Left hindlimb (tissue), 1 donor: ENCODE data around the gene RBFOX2.
"Not testable (repeated sequence)": the region's sequence is repeated elsewhere in the genome, so short reads cannot be mapped to it uniquely, and the experiment has no call there.

Source experiments
- DNase-seq: peaks from one replicate; pipeline ENCODE4 v3.0.0-alpha.2; 2018

Gene RBFOX2

GRCh38 chr22:35806668-35807067, 222.0 kb downstream of the RBFOX2 start:
- DNase-seq = not testable (repeated sequence)

- DNase-seq = no peak
Measured at GRCh38 chr22:35805466-35805865, 223.2 kb downstream of the RBFOX2 start.

DNA sequence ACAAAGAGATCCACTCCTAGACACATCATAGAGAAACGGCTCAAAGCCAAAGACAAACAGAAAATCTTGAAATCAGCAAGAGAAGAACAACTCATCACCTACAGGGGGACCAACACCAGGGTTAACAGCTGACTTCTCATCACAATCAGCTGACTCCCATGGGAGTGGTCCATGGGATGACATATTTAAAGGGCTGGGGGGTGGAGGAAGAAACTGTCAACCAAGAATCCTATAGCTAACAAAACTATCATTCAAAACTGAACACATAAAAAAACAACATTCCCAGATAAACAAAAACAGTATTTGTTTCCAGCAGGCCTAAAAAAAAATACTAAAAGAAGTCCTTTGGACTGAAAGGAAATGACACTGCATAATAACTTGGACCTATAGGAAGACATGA, 224.2 kb downstream of the RBFOX2 start:
- DNase-seq = no peak

DNA sequence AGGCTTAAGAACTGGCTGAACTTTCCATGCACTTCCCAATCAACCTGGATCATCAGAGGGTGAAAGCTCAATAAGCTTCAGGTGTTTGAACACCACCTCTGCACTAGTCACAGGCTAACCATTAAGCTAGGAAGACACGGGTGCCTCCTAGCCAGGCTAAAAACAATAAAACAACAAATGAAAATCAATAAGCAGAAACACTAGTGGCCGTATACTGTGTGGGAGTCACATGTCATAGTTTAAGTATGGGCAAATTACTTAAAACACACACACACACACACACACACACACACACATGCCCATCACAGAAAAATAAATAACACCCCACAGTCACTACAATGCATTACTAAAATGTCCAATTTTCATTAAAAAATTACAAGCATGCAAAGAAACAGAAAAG, 225.7 kb downstream of the RBFOX2 start:
- DNase-seq = no peak

DNA sequence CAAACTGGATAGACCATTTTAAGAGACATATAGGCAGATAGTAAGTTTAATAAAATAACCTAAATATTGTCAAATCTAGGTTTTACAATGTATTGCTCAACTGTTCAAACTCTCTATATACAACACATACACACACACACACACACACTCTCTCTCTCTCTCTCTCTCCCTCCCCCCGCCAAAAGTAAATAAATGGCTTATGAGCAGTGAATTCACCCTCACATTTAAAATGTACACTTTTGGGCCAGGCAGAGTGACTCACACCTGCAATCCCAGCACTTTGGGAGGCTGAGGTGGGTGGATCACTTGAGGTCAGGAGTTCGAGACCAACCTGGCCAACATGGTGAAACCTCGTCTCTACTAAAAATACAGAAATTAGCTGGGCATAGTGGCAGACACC, 227.3 kb downstream of the RBFOX2 start:
- DNase-seq = not testable (repeated sequence)

GRCh38 chr22:35799150-35799549, 229.5 kb downstream of the RBFOX2 start:
- no peak for DNase-seq

DNA sequence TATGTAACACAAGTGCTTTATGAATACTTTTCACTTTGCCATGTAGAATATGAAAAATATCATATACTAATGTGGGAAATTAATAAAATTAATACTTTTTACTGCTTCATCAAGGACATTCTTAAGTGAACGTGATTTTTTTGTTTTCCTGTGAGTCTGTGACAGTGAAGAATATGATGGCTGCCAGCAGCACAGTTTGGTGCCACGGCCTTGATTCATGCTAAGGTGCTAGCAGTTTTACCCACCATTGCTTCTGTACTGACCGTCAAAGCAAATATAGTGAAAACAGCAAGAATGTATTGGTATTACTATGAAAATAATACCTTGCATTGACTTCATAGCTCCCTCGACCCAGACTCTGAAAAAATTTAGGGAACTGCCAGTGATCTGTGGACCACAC, 231.2 kb downstream of the RBFOX2 start:
- DNase-seq = no peak

- DNase-seq = no peak
Measured at GRCh38 chr22:35795476-35795875, 233.1 kb downstream of the RBFOX2 start.

GRCh38 chr22:35792506-35792905, 236.1 kb downstream of the RBFOX2 start:
- no peak for DNase-seq

DNA sequence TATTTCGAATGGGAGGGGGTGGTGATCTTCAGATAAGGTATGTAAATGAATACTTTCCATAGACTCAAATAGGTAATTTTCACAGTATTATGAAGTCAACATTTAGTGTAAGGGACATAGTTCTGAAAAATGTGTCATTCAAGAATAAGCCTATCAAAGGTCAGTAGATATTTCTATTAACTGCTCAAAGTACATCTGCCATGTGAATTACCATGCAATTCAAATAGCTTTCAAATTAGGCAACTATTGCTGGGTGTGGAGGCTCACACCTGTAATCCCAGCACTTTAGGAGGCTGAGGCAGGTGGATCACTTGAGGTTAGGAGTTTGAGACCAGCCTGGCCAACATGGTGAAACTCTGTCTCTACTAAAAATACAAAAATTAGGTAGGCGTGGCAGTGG, 236.8 kb downstream of the RBFOX2 start:
- DNase-seq = not testable (repeated sequence)

DNA sequence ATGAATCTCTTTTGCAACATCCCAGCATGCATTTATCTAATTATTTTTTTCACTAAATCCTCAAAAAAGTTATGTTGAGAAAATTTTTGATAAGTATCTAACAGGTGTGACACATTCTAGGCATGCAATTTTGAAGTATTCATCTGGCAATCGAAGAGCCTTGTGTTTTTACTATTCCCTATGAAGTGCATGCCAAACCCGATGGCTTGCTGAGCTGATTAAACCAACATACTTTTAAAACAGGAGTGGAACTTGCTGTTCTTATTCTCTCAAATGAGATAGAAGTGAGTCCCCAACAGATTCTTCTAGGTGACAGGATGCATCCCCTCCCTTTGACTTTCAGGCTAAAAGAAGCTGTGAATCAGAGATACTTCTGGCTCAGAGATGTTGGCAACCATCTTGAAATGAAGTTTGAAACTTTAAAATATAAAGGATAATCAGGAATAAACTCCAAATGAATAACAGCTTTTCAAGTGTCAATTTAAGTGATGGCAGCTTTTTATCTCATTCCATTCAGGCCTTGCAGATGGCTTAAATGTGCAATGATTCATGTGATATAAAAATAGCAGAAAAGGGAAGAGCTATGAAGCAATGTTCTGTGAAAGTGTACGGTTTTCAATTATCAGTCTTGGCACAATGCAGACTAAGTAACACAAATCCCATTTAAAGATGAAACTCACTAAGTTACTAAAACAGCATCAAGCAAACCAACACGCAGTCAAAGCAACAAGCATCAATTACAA, 243.3 kb downstream of the RBFOX2 start:
- no peak for DNase-seq

- no peak for DNase-seq
Measured at GRCh38 chr22:35784633-35785032, 244.0 kb downstream of the RBFOX2 start.

DNA sequence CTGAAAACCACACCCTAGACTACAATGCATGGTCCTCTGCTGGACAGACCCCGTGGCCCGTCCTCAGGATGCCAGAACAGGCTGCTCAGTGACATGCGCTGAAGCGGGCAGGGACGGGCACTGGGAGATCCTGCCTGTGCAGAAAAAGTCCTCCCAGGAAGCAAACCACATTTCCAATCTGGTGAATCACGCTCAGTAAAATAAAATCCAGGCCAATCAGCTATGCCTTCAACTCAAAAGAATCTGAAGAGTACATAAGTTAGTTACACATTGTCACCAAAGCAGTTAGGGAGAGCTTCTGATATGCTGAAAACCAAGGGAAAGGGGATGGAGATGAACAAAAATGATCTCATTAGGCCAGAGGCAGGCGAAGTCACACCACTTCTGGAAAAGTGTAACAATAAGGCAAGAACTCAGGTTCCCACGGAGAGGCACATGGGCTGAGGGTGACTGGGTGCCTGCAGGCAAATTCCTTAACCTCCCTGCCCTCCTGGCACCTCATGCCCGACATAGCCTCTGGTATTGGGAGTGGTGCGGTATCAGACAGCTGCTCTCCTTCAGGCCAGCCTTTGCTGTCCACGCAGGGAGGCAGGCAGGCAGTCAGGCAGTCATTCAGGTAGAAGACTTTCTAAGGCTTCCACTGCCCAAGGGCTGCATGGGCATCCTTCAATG, 244.5 kb downstream of the RBFOX2 start:
- no peak for DNase-seq

DNA sequence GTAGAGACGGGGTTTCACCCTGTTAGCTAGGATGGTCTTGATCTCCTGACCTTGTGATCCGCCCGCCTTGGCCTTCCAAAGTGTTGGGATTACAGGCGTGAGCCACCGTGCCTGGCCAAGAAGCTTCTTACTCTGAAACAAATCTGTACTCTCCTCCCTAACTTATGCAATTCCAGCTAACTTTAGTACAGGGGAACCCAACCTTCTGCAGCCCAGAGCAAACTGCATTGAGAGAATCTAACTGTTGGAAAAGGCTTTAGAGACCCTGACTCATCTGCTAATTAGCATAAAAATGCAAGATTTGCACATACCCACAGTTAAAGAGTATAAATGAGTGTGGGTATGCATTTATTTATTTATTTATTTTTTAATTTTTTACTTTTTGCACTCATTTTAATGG, 246.1 kb downstream of the RBFOX2 start:
- DNase-seq = no peak

- DNase-seq = no peak
Measured at GRCh38 chr22:35781898-35782297, 246.7 kb downstream of the RBFOX2 start.

GRCh38 chr22:35777335-35777975, 251.2 kb downstream of the RBFOX2 start:
- DNase-seq = no peak

DNA sequence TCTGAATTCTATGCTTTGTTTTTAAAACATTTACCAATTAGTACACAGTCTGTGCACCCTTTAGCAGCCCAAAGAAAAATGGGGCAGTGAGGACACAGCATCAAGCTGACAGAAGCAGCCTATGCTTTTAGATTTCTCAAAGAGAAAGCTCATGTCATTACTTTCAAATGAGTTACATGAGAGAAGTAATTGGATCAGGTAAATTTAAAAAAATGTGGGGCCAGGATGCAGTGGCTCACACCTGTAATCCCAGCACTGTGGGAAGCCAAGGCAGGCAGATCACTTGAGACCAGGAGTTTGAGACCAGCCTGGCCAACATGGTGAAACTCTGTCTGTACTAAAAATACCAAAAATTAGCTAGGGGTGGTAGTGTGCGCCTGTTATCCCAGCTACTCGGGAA, 253.3 kb downstream of the RBFOX2 start:
- no peak for DNase-seq

GRCh38 chr22:35769974-35770373, 258.6 kb downstream of the RBFOX2 start:
- no peak for DNase-seq

GRCh38 chr22:35766654-35767580, 261.7 kb downstream of the RBFOX2 start:
- no peak for DNase-seq

DNA sequence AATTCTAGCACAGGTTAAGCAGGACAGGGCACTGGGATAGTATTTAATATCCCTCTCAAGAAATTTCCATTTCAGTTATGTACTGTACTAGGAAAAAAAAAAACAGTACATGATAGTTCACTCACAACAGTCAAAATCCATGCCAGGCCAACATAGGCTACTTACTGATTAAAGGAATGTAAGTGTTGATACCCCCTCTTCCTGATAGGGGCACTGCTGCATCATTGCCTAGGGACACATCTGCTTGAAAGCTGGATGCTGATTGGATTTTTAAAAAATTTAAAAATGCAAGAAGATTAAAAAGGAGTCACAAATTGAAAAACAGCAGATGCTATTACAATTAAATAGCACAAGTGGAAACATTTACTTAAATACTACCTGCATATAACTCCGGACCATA, 267.6 kb downstream of the RBFOX2 start:
- DNase-seq = no peak

DNA sequence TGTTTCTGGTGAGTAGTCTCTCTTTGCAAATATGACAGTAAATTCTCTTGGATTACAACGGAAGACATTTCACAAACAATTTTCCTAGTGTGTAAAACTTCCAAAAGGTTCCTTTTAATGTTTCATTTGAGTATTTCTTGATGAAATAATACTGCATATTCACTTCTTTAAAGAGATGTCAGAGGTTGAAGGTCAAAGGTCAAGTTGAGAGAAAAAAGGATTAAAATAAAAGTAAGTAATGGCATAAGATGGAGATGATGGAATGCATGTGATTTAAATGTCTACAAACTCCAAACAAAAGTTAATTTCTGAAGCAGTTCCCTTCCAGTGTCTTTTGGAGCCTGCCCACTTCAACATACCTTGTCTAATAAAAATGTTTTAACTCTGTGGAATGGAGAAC, 270.2 kb downstream of the RBFOX2 start:
- DNase-seq = no peak

GRCh38 chr22:35756722-35757121, 271.9 kb downstream of the RBFOX2 start:
- DNase-seq = no peak

DNA sequence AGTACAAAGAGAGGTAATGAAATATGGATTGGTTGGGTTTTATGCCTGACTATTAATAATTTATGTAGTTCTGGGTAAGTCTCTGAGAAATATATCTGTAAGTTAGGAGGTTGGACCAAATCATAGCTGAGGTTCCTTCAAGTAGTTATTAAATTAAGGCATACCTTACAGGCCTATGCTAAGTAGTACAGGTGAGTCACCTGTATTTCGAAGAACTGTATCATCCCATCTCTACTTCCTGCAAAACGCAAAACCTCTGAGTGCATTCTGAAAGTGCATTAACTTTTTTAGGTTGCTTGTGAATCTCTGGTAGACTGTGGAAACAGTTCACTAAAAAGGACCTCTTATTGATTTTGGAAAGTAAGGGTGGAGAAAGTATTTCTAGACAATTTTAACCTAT, 273.9 kb downstream of the RBFOX2 start:
- no peak for DNase-seq
